ENCODE results near the gene TRDN. TPM values are rescaled to one million over a fixed set of nuclear protein-coding genes. Genes with fewer than 3 reads are reported as not detected.

Gene TRDN
- total RNA-seq, 1 experiment from 2014 or later = 39.8 TPM

DNA sequence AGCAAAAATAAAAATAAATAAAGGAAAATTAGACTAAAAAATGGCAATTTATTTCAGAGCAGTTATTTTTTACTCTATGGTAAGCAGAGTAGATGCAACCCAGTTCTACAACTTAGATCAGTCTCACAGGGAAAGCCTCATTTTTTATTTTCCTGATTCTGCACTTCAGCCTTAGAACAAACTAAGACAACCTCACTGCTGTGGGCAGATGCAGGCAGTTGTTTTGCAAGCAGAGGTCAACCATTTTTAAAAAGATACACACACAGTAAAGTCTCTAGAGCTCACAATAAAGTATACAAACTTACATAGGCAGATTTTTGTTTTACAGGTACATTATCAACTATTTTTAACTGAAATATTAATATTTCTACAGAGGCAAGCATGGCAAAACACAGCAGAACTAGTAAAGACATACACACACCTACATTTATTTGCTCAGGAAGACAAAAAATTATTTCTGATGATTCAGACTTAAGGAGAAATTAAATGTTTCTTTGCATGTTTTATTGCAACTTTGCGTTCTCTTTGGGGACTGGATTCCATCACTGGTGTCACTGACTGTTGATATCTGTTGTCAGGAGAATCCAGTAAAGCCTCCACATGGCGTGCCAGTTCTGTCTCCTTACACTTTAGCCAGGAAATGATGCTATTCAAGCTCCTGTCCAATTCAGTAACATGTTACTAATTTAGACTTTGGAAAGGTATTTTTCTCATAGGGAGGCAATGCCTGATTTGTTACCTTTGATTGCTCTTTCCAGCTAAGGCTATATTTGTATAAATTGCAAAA is 102.7 kb downstream of the TRDN start (continued):
- TF ChIP-seq, protein P1, sequence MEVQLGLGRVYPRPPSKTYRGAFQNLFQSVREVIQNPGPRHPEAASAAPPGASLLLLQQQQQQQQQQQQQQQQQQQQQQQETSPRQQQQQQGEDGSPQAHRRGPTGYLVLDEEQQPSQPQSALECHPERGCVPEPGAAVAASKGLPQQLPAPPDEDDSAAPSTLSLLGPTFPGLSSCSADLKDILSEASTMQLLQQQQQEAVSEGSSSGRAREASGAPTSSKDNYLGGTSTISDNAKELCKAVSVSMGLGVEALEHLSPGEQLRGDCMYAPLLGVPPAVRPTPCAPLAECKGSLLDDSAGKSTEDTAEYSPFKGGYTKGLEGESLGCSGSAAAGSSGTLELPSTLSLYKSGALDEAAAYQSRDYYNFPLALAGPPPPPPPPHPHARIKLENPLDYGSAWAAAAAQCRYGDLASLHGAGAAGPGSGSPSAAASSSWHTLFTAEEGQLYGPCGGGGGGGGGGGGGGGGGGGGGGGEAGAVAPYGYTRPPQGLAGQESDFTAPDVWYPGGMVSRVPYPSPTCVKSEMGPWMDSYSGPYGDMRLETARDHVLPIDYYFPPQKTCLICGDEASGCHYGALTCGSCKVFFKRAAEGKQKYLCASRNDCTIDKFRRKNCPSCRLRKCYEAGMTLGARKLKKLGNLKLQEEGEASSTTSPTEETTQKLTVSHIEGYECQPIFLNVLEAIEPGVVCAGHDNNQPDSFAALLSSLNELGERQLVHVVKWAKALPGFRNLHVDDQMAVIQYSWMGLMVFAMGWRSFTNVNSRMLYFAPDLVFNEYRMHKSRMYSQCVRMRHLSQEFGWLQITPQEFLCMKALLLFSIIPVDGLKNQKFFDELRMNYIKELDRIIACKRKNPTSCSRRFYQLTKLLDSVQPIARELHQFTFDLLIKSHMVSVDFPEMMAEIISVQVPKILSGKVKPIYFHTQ (CRISPR knock-in tag; IDR thresholded peaks at IDR 0.05) = no peak
- TF ChIP-seq FOXK1 (CRISPR knock-in tag; IDR thresholded peaks at IDR 0.05) (no peak), KAT7 (CRISPR knock-in tag; IDR thresholded peaks at IDR 0.05; ENCODE audit: borderline replicate concordance) (no peak)

DNA sequence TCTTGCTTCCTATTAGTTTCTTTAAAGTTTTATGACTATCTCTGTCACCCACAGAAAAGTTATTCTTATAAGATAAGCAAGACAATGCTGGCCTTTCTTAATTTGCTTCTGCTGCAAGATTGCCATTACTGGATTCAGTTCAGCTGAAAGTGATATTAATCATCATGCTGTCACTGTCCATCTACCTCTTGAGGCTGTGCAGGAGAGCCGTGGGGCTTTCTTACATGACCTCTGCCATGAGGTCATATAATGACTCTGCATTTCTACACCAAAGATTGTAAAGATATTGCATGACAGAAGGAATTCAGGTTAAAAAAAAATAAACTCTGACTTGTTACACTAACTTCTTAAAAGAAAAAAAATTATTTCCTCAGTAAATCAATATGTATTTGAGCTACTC is 106.9 kb downstream of the TRDN start:
- ATAC-seq (no peak), DNase-seq (ENCODE audit: low spot score) (no peak)
- POLR2A ChIA-PET = no interaction called here
- TF ChIP-seq, protein P2, sequence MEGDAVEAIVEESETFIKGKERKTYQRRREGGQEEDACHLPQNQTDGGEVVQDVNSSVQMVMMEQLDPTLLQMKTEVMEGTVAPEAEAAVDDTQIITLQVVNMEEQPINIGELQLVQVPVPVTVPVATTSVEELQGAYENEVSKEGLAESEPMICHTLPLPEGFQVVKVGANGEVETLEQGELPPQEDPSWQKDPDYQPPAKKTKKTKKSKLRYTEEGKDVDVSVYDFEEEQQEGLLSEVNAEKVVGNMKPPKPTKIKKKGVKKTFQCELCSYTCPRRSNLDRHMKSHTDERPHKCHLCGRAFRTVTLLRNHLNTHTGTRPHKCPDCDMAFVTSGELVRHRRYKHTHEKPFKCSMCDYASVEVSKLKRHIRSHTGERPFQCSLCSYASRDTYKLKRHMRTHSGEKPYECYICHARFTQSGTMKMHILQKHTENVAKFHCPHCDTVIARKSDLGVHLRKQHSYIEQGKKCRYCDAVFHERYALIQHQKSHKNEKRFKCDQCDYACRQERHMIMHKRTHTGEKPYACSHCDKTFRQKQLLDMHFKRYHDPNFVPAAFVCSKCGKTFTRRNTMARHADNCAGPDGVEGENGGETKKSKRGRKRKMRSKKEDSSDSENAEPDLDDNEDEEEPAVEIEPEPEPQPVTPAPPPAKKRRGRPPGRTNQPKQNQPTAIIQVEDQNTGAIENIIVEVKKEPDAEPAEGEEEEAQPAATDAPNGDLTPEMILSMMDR (IDR thresholded peaks at IDR 0.05) = no peak
- no peak for TF ChIP-seq ZNF423 (CRISPR knock-in tag; IDR thresholded peaks at IDR 0.05)
- TF ChIP-seq RELA (CRISPR knock-in tag; IDR thresholded peaks at IDR 0.05; ENCODE audit: borderline replicate concordance) = no peak
- no peak for TF ChIP-seq GTF2I (CRISPR knock-in tag; conservative IDR thresholded peaks at IDR 0.05)
- TF ChIP-seq ZNF121 (CRISPR knock-in tag; IDR thresholded peaks at IDR 0.05) = no peak
- TF ChIP-seq CBFB (CRISPR knock-in tag; IDR thresholded peaks at IDR 0.05; ENCODE audit: low read depth) = no peak
- TF ChIP-seq NR3C1 (CRISPR knock-in tag; conservative IDR thresholded peaks at IDR 0.05; ENCODE audit: low read depth) = no peak
- TF ChIP-seq, protein P3, sequence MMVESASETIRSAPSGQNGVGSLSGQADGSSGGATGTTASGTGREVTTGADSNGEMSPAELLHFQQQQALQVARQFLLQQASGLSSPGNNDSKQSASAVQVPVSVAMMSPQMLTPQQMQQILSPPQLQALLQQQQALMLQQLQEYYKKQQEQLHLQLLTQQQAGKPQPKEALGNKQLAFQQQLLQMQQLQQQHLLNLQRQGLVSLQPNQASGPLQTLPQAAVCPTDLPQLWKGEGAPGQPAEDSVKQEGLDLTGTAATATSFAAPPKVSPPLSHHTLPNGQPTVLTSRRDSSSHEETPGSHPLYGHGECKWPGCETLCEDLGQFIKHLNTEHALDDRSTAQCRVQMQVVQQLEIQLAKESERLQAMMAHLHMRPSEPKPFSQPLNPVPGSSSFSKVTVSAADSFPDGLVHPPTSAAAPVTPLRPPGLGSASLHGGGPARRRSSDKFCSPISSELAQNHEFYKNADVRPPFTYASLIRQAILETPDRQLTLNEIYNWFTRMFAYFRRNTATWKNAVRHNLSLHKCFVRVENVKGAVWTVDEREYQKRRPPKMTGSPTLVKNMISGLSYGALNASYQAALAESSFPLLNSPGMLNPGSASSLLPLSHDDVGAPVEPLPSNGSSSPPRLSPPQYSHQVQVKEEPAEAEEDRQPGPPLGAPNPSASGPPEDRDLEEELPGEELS (CRISPR knock-in tag; IDR thresholded peaks at IDR 0.05) = no peak
- TF ChIP-seq SOX15 (CRISPR knock-in tag; IDR thresholded peaks at IDR 0.05) = no peak
- TF ChIP-seq ATF1 (CRISPR knock-in tag; IDR thresholded peaks at IDR 0.05) = no peak
- no peak for TF ChIP-seq ESRRA (CRISPR knock-in tag; IDR thresholded peaks at IDR 0.05; ENCODE audit: borderline replicate concordance)
- TF ChIP-seq SMAD3 (CRISPR knock-in tag; IDR thresholded peaks at IDR 0.05; ENCODE audit: borderline replicate concordance) = no peak
- TF ChIP-seq FOXK1 (CRISPR knock-in tag; IDR thresholded peaks at IDR 0.05) = no peak
- TF ChIP-seq CREB1 (CRISPR knock-in tag; IDR thresholded peaks at IDR 0.05) = no peak
- TF ChIP-seq, protein P4, sequence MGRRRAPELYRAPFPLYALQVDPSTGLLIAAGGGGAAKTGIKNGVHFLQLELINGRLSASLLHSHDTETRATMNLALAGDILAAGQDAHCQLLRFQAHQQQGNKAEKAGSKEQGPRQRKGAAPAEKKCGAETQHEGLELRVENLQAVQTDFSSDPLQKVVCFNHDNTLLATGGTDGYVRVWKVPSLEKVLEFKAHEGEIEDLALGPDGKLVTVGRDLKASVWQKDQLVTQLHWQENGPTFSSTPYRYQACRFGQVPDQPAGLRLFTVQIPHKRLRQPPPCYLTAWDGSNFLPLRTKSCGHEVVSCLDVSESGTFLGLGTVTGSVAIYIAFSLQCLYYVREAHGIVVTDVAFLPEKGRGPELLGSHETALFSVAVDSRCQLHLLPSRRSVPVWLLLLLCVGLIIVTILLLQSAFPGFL (CRISPR knock-in tag; IDR thresholded peaks at IDR 0.05; ENCODE audit: borderline replicate concordance) = no peak
- TF ChIP-seq ELF4 (CRISPR knock-in tag; IDR thresholded peaks at IDR 0.05; ENCODE audit: low read depth) = no peak
- 0 out of 2 replicates have a peak, but pooled peaks cover 3% of the 10 kb centered on the region for H3K9me3 Mint-ChIP-seq
- CTCF ChIA-PET = interaction anchor here (1.0 kb wide), 1 partner anchor 11 kb away, joined by 3 read pairs; no protein-coding TSS in a partner anchor
- no peak overlapping the region for H3K4me3 Mint-ChIP-seq
- peaks cover 5% of the 10 kb centered on the region; the same call in 1 of the 2 replicates for H3K4me1 Mint-ChIP-seq
- no peak overlapping the region for H3K27ac Mint-ChIP-seq
- H3K27me3 Mint-ChIP-seq (ENCODE audit: low read depth) = no peaks in the 10 kb centered on the region
- peaks cover 3% of the 10 kb centered on the region; the same call in 1 of the 2 replicates for H3K36me3 Mint-ChIP-seq
